ENCODE measurements around the gene PSMG3. TPM values are rescaled to one million over a fixed set of nuclear protein-coding genes. Genes with fewer than 3 reads are reported as not detected.

PSMG3 gene, protein sequence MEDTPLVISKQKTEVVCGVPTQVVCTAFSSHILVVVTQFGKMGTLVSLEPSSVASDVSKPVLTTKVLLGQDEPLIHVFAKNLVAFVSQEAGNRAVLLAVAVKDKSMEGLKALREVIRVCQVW
- 13.3 TPM for total RNA-seq
- long read RNA-seq, transcript PSMG3-202 (2 exons, 1,391 nt), result major isoform, 5 of 10 reads
- long read RNA-seq, partial matches to known transcripts, result 0 of 10 reads
- long read RNA-seq, other reads (novel, unspliced or antisense), result 3 of 10 reads

DNA sequence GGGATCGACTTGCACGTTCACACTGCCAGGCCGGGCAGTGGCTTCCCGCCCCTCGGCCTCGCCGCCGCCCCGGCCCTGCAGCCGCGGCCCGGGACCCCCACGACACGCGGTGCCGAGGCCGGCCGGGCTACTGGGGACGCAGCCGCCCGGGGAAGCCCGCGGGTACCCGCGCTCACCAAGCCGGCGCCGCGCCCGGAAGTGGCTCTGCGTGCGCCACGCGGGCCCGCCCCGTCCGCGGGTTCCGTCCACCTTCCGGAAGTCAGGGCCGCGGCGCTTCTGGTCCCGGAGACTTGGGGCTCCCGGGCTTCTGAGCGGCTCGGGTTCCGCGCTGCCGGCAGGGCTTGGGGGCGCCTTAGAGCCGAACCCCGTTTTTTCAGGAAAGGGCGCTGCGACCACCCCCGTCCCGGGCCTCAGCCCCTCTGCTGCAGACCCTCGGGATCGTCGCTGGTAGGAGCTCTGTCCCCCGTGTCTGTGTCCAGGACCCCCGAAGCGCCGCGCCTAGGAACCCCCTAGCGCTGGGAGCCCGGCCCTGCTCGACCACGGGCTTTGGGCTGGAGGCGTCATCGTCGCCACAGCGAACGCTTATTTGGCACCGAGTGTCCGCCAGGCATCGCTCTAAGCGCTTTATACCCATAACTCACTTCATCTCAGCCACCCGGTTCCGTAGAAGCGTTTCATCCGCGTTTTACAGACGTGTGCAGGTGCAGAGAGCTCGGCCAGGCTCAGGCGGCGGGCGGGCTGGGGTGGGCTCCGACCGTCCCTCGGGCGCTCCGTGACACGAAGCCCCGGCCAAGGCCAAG, at the start of gene PSMG3:
Gene PSMG3 (minus strand): TSS at position 200 of the 800 bp plus-strand sequence. CDS start 693 bp downstream, outside the sequence.
- intact Hi-C loops (cut with DNase I), result no loop called here
- peak; percentile 96 for DNase-seq (ENCODE audit: missing footprints)
- peak; percentile 98 for ATAC-seq

DNA sequence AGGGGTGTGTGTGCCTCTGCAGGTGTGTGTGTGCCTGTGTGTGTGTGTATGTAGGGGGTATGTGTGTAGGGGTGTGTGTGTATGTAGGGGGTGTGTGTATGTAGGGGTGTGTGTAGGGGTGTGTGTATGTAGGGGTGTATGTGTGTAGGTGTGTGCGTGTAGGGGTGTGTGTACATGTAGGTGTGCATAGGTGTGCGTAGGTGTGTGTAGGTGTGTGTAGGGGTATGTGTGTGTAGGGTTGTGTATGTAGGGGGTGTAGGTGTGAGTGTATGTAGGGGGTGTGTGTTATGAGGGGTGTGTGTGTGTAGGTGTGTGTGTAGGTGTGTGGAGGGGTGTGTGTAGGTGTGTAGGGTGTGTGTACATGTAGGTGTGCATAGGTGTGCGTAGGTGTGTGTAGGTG, 48.6 kb upstream of the PSMG3 start:
- intact Hi-C loops (cut with DNase I), result no loop called here
- DNase-seq (ENCODE audit: missing footprints) (no peak), ATAC-seq (no peak)

DNA sequence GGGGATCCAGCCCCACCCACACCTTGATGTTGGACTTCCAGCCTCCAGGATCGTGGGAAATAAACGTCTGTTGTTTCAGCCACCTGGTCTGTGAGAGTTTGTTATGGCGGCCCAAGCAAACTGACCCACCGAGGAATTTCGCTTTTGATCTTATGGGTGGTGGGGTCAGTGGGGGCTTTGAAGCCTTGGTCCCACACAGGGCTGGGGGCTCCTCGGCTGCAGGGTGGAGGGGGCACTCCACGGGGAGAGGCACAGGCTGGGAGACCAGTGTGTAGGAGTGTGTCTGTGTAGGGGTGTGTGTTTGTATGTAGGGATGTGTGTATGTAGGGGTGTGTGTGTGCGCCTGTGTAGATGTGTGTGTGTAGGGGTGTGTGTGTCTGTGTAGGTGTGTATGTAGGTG, 48.1 kb upstream of the PSMG3 start:
- DNase-seq (ENCODE audit: missing footprints) (no peak), ATAC-seq (no peak)
- intact Hi-C loops (cut with DNase I), result no loop called here

- intact Hi-C loops (cut with DNase I), result no loop called here
- ATAC-seq, result no peak
- no peak for DNase-seq (ENCODE audit: missing footprints)
These were observed 46.9 kb upstream of the PSMG3 start for GRCh38 chr7:1616741-1617140.

DNA sequence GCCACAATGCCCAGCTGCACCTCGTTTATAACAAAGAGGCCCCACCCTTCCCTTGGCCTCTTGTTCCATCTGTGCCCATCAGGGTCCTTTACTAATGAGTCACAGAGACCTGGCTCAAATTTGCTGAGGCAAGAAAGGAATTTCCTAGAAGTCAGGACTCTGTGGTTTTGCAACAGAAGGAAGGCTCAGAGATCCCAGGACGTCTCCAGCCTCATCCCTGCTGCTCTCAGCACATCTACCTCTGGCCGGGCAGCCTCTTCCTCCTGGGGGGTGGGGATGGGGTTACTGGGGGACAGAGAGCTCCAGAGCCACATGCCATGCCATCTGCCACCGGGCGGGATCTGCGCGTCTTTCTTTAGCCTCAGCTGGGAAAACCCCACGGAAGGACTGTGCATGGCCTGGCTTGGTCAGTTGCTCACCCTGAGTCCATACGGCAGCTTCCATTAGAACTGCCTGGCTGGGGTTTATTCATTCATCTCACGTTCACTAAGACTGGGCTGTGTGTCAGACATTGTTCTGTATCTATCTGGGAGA, 41.9 kb upstream of the PSMG3 start:
- no peak for ATAC-seq
- DNase-seq (ENCODE audit: missing footprints), result no peak
- intact Hi-C loops (cut with DNase I), result no loop called here

DNA sequence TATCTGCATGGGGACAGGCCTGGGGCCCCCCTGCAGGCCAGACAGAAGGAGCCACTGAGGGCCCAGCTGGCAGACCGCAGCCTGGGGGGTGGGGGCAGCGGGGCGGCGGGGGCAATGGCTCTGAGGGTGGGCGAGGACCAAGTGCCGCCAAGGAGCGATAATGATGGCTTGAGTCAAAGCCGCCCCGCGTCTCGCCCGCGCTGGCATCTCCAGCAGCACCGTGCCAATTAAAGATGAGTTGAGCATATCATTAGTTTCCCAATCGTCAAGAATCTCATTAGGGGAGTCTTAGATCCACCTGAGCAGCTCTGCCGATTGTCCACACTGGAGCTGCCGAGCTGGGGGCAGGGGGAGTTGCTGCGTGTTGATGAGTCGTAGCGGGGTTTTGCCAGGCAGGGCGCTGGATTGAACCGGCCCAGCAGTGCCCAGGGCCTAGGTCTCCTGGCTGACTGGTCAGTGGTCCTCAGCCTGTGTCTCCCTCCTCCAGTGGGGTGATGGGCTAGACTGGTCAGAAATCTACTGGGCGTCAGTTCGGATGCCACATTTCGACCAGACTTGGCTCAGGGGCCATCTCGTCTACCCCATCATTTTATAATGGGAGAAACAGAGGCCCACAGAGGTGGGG, 41.0 kb upstream of the PSMG3 start:
- no peak for ATAC-seq
- intact Hi-C loops (cut with DNase I), result no loop called here
- DNase-seq (ENCODE audit: missing footprints), result no peak

- intact Hi-C loops (cut with DNase I), result no loop called here
- DNase-seq (ENCODE audit: missing footprints) (no peak), ATAC-seq (no peak)
These were observed 40.3 kb upstream of the PSMG3 start for GRCh38 chr7:1610013-1610677.

- DNase-seq (ENCODE audit: missing footprints), result no peak
- no peak for ATAC-seq
- intact Hi-C loops (cut with DNase I), result no loop called here
These were observed 39.2 kb upstream of the PSMG3 start for GRCh38 chr7:1609023-1609422.

GRCh38 chr7:1608318-1608717, 38.5 kb upstream of the PSMG3 start:
- intact Hi-C loops (cut with DNase I), result no loop called here
- ATAC-seq, result no peak
- DNase-seq (ENCODE audit: missing footprints), result no peak

DNA sequence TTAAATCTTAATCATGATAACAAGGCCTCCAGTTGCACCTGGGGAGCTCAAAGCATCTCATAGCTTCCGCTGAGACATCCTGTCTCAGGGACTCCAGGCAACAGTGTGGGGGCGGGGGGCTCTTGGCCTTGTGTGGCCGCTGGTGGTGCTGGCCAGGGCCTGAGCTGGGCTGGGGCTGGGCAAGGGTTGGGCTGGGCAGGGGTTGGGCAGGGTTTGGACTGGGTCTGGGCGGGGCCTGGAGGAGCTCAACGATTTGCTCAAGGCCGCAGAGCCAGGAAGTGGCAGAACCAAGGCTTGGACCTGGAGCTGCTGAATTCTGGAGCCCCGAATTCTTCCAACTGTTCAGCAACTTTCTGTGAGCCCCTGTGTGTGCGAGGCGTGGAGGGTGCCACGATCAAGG, 37.9 kb upstream of the PSMG3 start:
- DNase-seq (ENCODE audit: missing footprints), result no peak
- intact Hi-C loops (cut with DNase I), result no loop called here
- no peak for ATAC-seq

- DNase-seq (ENCODE audit: missing footprints), result no peak
- no peak for ATAC-seq
- intact Hi-C loops (cut with DNase I), result no loop called here
These were observed 37.2 kb upstream of the PSMG3 start for GRCh38 chr7:1607001-1607400.

GRCh38 chr7:1604383-1604782, 34.6 kb upstream of the PSMG3 start:
- ATAC-seq (no peak), DNase-seq (ENCODE audit: missing footprints) (no peak)
- intact Hi-C loops (cut with DNase I), result no loop called here

DNA sequence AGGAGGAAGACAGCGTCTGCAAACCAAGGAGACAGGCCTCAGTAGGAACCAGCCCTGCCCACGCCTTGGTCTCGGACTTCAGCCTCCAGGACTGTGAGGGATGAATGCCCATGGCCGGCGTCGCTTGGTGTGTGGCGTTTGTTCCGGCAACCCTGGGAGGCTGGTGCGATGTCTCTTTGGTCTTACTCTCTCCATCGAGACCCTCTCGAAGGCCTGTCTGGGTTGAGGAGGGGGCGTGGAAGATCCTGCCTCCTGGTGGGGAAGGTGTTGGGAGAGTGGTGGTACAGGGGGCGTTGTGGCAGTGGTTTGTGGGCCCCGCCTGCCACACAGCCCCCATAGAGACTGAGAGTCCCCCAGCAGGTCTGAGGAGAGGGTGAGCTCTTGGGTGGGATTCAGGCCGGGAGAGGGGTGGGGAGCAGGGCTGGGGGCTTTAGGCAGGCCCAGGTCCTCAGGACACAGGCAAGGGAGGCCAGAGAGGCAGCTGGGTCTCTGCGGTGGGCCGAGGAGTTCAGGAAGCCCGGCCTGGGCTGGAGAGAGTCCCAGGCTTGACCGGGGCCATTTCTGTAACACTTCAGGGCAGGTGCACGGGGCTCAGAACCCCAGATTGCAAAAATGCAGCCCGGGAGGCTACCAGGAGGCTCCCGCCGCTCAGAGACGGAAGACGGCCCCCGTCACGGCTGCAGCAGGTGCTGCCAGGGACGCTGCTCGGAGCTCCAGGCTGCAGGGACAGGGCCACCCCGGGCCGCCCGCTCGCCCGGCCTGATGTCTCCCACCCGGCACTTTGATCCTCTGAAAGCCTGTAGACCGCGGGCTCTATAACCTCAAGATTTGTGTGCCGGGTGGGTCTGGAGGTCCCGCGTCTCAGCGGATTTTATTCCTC, 33.8 kb upstream of the PSMG3 start:
- DNase-seq (ENCODE audit: missing footprints), result no peak

DNA sequence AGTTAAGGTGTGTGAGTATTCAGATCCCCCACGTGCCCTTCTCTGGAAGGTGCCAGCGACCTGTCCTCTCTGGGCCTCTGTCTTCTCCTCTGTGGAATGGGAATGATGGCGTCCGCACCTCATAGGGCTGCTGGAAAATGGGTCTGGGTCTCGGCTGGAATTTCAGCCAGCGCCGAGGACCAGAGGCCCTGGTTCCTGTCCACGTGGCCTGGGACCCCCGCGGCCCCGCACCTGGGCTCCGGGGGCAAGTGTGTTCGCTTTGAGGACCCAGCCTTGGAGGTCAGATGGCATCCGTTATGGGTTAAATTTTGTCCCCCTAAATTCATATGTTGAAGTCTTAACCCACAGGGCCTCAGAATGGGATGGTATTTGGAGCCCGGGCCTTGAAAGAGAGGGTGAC, 32.6 kb upstream of the PSMG3 start:
- ATAC-seq (no peak), DNase-seq (ENCODE audit: missing footprints) (no peak)
- intact Hi-C loops (cut with DNase I), result no loop called here

More for the DNA sequence above, 33.8 kb upstream of the PSMG3 start:
- intact Hi-C loops (cut with DNase I), result no loop called here
- no peak for ATAC-seq

- intact Hi-C loops (cut with DNase I), result no loop called here
- no peak for DNase-seq (ENCODE audit: missing footprints)
- no peak for ATAC-seq
These were observed 32.1 kb upstream of the PSMG3 start for GRCh38 chr7:1601956-1602355.

GRCh38 chr7:1599640-1600395, 30.0 kb upstream of the PSMG3 start:
- DNase-seq (ENCODE audit: missing footprints) (peak; percentile 56), ATAC-seq (no peak)
- intact Hi-C loops (cut with DNase I), result no loop called here

DNA sequence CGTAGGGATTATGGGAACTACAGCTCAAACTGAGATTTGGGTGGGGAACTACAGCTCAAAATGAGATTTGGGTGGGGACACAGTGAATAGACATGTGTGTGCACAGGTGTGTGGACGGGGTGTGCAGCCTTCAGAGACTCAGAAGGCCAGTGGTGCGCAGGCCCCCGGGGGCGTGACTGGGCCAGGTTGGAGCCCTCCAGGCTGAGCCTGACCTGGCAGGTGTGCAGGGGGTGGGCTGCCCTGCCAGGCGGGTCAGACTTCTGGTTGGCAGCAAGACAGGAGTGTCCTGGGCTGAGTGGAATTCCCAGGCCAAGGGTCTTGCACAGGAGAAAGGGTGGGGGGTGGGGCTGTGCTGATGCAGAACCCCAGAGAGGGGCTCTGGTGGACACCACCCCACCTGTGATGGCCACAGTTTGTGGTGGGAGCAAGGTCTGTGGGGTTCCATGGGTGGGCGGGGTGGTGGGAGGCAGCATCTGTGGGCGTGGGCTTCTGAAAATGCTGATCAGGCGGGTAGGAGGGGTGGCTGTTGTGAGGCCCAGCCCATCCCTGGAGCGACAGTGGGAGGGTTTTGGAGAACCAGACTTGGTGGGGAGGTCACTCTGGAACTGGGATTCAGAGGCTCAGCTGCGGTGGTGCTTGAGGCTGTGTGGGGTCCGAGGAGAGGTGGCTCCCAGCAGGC, 29.3 kb upstream of the PSMG3 start:
- ATAC-seq, result no peak
- intact Hi-C loops (cut with DNase I), result no loop called here
- DNase-seq (ENCODE audit: missing footprints), result peak; percentile 43
